Measurements from ENCODE around the gene MOSMO.
"Not testable (repeated sequence)": the region's sequence is repeated elsewhere in the genome, so short reads cannot be mapped to it uniquely, and the experiment has no call there.

The MOSMO gene

GRCh38 chr16:21997697-21998480 is 10.0 kb upstream of the MOSMO start:
- in situ Hi-C loops (cut with MboI; ENCODE audit: low pct_unique_long_range_greater_than_20kb, low sequenced_read_pairs): loop anchor here (25.0 kb wide), 1 partner anchor 189 kb away; no protein-coding TSS in a partner anchor
- DNase-seq: peak; percentile 29

GRCh38 chr16:22001591-22001990 is 6.3 kb upstream of the MOSMO start:
- in situ Hi-C loops (cut with MboI; ENCODE audit: low pct_unique_long_range_greater_than_20kb, low sequenced_read_pairs): no loop called here

GRCh38 chr16:22002047-22002446 is 5.9 kb upstream of the MOSMO start:
- in situ Hi-C loops (cut with MboI; ENCODE audit: low pct_unique_long_range_greater_than_20kb, low sequenced_read_pairs); DNase-seq: not testable (repeated sequence)

More at GRCh38 chr16:22001591-22001990, 6.3 kb upstream of the MOSMO start:
- no peak for DNase-seq

- DNase-seq: no peak
- in situ Hi-C loops (cut with MboI; ENCODE audit: low pct_unique_long_range_greater_than_20kb, low sequenced_read_pairs): no loop called here
Measured at GRCh38 chr16:22003195-22003594, 4.7 kb upstream of the MOSMO start.

- DNase-seq: no peak
- in situ Hi-C loops (cut with MboI; ENCODE audit: low pct_unique_long_range_greater_than_20kb, low sequenced_read_pairs): no loop called here
Measured at GRCh38 chr16:22004341-22004740, 3.6 kb upstream of the MOSMO start.

GRCh38 chr16:22005746-22006145 is 2.2 kb upstream of the MOSMO start:
- DNase-seq: no peak
- in situ Hi-C loops (cut with MboI; ENCODE audit: low pct_unique_long_range_greater_than_20kb, low sequenced_read_pairs): no loop called here

- in situ Hi-C loops (cut with MboI; ENCODE audit: low pct_unique_long_range_greater_than_20kb, low sequenced_read_pairs): no loop called here
- no peak for DNase-seq
Measured at GRCh38 chr16:22006636-22007035, 1.3 kb upstream of the MOSMO start.

GRCh38 chr16:22007159-22007508 is 777 bp upstream of the MOSMO start:
- DNase-seq: no peak
- in situ Hi-C loops (cut with MboI; ENCODE audit: low pct_unique_long_range_greater_than_20kb, low sequenced_read_pairs): no loop called here

GRCh38 chr16:22008215-22009059 is 526 bp downstream of the MOSMO start:
- in situ Hi-C loops (cut with MboI; ENCODE audit: low pct_unique_long_range_greater_than_20kb, low sequenced_read_pairs): no loop called here
- DNase-seq: peak; percentile 12

GRCh38 chr16:22010902-22011301 is 3.0 kb downstream of the MOSMO start:
- no peak for DNase-seq
- in situ Hi-C loops (cut with MboI; ENCODE audit: low pct_unique_long_range_greater_than_20kb, low sequenced_read_pairs): no loop called here

- no peak for DNase-seq
Measured at GRCh38 chr16:22012241-22012640, 4.3 kb downstream of the MOSMO start.

GRCh38 chr16:22013486-22013885 is 5.6 kb downstream of the MOSMO start:
- in situ Hi-C loops (cut with MboI; ENCODE audit: low pct_unique_long_range_greater_than_20kb, low sequenced_read_pairs): no loop called here
- no peak for DNase-seq

More at GRCh38 chr16:22012241-22012640, 4.3 kb downstream of the MOSMO start:
- in situ Hi-C loops (cut with MboI; ENCODE audit: low pct_unique_long_range_greater_than_20kb, low sequenced_read_pairs): no loop called here

GRCh38 chr16:22014271-22014873 is 6.5 kb downstream of the MOSMO start:
- no peak for DNase-seq
- in situ Hi-C loops (cut with MboI; ENCODE audit: low pct_unique_long_range_greater_than_20kb, low sequenced_read_pairs): no loop called here

GRCh38 chr16:22016927-22017326 is 9.0 kb downstream of the MOSMO start:
- no peak for DNase-seq
- in situ Hi-C loops (cut with MboI; ENCODE audit: low pct_unique_long_range_greater_than_20kb, low sequenced_read_pairs): no loop called here

GRCh38 chr16:22018559-22018958 is 10.6 kb downstream of the MOSMO start:
- no peak for DNase-seq
- in situ Hi-C loops (cut with MboI; ENCODE audit: low pct_unique_long_range_greater_than_20kb, low sequenced_read_pairs): no loop called here

GRCh38 chr16:22022151-22022550 is 14.2 kb downstream of the MOSMO start:
- no peak for DNase-seq
- in situ Hi-C loops (cut with MboI; ENCODE audit: low pct_unique_long_range_greater_than_20kb, low sequenced_read_pairs): no loop called here

GRCh38 chr16:22023505-22023904 is 15.6 kb downstream of the MOSMO start:
- DNase-seq: no peak
- in situ Hi-C loops (cut with MboI; ENCODE audit: low pct_unique_long_range_greater_than_20kb, low sequenced_read_pairs): no loop called here

GRCh38 chr16:22024785-22025184 is 16.9 kb downstream of the MOSMO start:
- in situ Hi-C loops (cut with MboI; ENCODE audit: low pct_unique_long_range_greater_than_20kb, low sequenced_read_pairs); DNase-seq: not testable (repeated sequence)

GRCh38 chr16:22027633-22028032 is 19.7 kb downstream of the MOSMO start:
- in situ Hi-C loops (cut with MboI; ENCODE audit: low pct_unique_long_range_greater_than_20kb, low sequenced_read_pairs): no loop called here
- no peak for DNase-seq

GRCh38 chr16:22029632-22030031 is 21.7 kb downstream of the MOSMO start:
- in situ Hi-C loops (cut with MboI; ENCODE audit: low pct_unique_long_range_greater_than_20kb, low sequenced_read_pairs): no loop called here
- DNase-seq: no peak

All from KBM-7 (cell line).